HG02610 (cell line): ENCODE data around the gene SH2D5.
"Not testable (repeated sequence)": the region's sequence is repeated elsewhere in the genome, so short reads cannot be mapped to it uniquely, and the experiment has no call there.

Experiments used
- ATAC-seq: cut with Tn5 transposase; IDR thresholded peaks from one replicate; pipeline ENCODE4 v1.9.1; 2021; ENCODE audit warnings: mild to moderate bottlenecking, moderate library complexity; ENCODE audit not compliant: unreplicated experiment

The SH2D5 gene

DNA sequence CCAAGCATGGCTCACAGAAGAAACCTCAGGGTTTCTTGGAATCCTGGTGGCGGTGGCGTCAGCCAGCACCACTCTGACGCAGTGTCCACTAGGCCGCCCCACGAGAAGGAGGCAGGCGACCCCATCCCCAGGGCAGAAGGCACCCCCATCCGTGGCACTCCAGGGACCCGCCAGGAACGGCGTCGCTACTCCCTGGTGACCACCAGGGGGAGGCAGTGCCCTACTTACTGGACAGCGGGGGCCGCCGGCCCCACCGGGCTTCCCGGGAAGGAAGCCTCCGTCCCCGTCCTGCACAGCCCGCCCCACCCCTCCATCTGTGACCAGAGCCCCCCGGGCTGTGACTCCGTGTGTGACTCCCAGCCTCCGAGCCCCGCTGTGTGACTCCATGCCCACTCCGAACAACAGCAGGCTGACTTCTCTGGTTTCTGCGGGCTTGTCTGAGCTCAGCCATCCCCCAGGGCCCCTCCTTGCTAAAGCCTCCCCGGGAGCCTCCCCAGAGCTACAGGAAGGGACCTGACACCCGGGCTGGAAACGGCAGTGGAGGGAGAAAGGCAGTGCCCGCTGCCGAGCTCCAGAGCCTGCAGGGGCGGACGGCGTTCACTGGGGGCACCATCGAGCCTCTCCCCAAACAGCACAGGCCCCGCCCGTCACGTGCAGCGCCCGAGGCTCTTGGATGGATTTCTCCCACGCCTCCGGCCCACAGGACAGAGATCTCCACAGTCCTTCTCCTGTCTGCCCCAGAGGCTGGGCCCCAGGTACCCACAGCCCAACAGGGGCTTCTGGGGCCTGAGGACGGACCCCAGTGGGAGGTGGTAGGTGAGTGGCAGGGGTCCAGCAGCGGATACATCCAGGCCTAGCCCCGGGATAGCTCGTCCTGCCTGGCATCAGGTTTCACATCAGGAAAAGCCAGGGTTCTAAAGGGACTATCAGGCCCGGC lies 35.8 kb downstream of the SH2D5 start:
- peak; percentile 69 for ATAC-seq

DNA sequence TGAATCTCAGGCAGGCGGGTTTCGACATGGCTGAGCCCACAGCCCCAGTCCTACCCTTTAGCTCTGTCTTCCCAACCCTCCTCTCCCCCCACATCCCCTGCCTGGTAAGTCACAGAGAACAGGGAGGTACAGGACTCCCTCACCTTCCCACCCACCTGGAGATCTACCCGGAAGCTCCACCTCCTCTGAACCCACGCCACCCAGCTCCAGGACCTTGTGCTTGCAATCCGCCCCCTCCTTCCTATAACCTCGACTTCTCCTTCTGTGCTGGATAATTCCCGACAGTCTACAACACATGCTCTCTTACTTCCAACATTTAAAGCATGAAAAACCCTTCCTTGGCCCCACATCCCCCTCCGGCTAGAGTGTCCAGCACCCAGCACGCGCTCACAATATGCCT lies 37.0 kb downstream of the SH2D5 start:
- no peak for ATAC-seq

DNA sequence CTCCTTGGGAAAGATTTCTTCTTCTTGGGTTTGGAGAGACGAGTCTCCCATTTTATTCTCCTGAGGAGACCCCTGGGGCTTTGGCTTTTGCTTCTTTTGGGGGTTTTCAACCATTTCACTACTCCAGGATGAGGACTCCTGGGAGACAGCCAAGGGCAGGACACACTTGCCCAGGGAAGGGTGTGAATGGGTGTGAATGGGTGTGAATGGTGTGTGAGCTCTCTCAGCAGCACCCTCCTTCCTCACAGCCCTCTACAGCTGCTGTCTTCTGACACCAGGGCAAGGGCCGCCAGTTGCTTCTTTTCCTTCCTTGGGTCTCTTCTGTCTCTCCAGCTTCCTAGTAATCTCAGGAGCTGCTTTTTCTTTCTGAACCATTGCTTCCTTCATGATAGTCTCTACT lies 38.9 kb downstream of the SH2D5 start:
- ATAC-seq = no peak

DNA sequence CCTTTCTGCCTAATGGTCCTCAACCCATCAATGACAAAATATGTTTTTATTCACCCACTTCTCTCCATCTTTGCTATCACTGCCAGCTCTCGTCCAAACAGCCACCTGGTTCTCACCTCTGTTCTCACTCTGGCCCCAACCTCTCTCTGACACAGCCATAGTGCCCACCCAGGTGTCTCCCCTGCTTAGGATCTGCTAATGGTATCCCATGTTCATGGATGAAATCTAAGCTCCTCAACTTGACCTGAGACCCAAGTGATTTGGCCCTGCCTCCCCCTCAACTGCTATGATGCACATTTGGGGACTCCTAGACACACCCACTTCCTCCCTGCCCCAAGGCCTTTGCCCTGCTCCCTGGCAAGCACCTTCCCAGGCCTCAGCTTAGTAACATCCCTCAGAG lies 40.6 kb downstream of the SH2D5 start:
- no peak for ATAC-seq

DNA sequence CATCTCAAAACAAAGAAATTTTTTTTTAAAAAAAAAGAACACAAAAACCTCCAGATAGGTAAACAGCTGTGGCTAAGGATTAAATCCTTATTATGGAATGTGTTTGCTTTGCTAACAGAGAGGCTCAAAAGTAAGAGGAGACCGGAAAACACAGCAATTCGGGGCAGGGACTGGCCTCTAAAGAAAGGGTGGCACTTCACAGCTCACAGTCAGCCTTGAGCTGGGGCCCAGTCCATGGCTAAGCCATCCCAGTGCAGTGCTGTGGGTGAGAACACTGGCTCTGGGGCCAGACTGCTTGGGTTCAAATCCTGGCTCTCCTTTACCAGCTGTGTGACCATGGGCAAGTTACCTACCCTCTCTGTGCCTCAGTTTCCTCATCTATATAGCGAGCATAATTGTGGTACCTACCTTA lies 42.9 kb downstream of the SH2D5 start:
- ATAC-seq = no peak

DNA sequence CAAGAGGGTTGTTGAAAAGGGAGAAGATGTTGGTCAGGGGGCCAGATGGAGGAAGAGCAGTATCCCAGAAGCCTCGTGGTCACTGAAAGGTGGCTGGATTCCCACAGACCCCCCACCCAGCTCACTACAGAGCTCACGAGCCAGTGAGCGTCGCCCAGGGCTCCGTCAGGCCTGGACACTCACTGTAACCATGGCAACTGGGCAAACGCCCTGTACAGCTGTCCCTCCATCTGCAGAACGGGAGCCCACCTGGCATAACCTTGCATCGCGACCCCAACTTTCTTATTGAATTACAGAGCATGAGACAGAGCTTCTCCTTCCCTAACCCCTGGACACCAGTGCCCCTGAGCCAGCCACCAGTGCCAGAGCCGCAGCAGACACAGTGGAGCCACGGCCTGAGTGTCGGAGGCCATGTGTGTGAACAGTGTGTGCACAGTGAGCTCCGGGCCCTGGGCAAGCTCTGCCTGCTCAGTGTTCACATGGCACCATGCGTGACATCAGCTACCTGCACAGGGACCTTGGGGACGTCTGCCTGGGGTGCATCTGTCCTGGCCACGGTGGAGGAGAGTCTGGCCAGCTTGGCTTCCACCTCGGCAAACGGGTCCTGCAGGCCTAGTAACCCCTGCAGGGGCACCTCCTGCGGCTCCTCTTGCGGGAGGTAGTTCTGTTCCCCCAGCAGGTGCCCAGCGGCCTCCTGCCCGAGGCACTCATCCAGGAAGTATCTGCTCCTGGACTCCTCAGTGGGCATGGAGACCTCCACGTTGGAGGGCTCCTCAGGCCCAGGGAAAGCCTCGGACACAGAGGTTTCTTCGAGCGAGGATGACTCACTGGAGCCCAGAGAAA lies 45.4 kb downstream of the SH2D5 start:
- no peak for ATAC-seq

DNA sequence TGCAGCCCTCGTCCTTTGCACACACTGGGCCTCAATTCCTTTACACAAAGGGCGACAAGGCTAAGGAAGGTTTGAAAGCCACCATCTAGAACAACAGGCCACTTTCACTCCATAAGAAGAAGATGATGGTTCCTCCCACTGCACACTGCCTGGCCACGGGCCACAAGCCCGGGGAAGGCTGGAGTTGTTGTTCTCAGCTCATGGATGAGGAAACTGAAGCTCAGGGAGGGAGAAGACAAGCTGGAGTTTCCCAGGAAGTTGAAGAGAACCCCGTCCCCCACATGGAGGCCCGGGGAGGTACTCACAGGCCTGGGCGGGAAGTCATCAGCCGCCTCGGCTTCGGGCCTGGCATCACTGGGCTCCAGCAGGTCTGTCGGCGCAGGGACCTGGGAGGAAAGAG lies 46.8 kb downstream of the SH2D5 start:
- no peak for ATAC-seq

DNA sequence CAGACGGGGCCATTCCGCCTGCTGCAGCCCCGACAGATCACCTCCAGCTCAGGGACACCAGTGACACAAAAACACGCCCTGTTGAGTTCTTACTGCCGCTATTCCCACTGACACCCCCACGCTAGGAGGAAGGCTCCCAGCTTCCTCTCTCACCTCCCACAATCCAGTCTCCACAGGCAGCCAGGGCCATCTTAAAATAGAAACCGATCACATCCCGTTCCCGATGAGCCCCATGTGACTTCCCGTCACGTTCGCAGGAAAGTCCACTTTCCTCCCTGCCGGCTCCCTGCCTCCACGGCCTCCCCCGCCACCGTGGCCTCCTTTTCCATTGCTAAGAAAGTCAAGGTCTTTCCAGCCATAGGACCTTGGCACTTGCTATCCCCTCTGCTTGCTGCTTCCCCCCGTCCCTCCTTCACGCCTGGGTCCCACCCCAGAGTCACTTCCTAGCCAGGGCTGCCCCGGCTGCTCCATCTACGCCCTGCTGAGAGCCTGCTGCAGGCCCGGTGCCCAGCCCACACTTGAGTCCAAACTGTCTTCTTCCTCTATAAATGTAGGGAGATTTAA lies 47.3 kb downstream of the SH2D5 start:
- ATAC-seq = no peak

DNA sequence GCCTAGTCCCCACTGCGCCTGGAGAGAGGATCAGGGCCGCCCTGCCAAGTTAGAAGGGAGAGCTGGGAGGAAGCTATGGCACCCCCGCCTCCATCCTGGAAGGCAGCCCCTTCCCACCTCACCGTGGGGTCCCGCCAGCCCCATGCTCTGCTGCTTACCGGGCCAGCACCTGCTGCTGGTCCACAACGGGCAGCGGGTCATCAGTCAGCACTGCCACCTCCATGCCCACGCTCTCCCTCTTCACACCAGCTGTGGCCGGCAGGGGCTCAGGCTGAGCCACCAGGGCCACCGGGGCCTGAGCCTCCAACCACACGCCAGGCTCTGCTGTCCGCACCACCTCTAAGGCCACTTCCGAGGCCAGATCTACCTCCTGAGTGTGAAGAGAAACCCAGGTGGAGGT lies 47.9 kb downstream of the SH2D5 start:
- ATAC-seq = no peak

DNA sequence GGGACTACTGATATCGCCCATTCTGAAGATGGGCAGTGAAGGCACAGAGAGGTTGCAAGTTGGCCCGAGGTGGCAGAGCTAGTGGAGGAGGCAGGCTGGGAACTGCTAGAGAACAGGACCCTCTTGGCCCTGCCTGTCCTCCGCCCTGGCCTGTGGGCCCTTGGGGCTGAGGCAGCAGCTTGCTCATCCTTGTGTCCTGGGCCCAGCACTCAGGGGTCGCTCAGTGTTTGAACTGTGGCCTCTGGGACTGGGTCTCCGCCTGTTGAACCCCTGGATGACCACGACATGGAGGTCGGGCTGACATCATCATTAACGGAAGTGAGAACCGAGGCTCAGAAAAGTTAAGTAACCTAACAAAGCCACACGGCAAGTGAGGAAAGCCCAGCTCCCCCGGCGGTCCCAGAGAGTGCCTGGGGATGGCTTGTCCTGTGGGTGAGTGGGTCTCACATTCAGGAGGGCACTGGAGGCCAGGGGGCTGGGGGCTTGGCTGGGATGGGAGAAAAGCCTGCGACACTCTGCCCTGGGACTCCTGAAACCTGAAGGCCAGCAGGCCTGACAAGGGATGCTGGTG lies 48.4 kb downstream of the SH2D5 start:
- no peak for ATAC-seq

DNA sequence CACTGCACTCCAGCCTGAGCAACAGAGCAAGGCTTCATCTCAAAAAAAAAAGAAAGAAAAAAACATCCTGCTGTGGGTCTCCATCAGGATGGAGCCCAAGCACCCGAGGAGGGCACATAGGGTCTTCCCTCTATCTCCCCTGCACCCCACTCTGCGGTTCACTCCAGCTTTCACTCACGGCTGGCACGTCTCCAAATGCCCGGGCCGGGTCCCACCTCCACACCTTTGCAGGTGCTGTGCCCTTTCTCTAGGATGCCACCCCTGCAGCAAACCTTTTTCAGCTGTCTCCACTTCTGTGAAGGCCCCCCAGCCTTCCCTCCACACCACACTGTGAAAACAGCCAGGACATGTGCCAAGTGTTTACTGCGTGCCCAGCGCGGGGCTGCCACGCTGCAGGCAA lies 48.9 kb downstream of the SH2D5 start:
- no peak for ATAC-seq

DNA sequence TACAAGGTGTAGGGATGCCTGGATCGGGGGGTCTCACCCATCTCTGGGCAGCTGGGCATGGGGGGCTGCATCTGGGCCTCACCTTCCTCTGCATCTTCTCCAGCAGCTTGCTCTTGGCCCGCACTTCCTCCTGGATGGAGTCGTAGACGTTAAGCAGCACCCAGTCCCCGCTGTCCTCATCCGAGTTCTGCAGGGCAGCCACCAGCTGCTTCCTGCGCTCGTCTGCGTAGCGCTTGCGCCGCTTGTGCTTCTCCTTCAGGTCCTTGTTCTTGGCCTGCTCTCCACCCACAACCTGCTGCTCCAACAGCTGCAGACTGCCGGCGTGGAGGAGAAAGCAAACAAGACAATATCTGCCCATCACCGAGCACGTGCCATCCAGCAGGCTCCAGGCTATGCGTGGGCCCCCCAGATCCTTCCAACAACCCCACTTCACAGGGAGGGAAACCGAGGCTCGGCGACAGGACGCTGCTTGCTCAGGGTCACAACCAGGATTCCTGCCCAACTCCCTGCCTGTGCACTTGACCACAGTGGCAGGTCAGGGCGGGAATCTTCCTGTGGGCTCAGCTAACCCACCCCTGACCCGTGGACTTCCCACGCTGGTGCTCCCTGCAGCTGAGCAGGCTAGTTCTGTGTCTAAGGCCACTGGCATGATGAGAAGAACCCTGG lies 49.8 kb downstream of the SH2D5 start:
- no peak for ATAC-seq

DNA sequence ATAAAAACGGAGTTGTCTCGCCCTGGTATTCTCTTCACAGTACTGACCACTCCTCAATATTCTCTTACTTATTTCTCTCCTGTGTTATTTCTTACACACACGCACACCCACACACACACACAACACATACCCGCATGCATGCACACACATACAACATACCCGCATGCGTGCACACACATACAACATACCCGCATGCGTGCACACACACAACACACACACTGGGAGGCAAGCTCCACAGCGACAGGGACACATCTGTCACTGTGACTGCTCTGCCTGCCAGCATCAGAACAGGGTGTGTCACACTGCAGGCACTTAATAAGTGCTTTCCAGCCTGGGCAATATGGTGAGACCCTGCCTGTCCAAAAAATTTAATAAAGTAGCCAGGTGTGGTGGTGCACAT lies 50.5 kb downstream of the SH2D5 start:
- ATAC-seq = no peak

DNA sequence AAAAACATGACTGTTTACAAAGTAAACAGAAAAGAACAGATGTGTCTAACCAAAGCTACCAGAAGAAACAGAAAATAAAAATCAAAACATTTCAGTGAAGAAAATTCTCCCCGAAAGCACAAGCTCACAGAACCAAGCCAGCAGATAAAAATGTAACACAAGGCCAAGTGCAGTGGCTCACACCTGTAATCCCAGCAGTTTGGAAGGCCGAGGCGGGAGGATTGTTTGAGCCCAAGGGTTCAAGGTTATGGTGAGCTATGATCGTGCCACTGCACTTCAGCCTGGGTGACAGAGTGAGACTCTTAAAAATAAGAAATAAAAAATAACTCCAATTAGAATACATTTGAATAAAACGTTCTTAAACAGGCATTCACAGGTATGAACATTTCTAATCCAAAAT lies 52.2 kb downstream of the SH2D5 start:
- no peak for ATAC-seq

DNA sequence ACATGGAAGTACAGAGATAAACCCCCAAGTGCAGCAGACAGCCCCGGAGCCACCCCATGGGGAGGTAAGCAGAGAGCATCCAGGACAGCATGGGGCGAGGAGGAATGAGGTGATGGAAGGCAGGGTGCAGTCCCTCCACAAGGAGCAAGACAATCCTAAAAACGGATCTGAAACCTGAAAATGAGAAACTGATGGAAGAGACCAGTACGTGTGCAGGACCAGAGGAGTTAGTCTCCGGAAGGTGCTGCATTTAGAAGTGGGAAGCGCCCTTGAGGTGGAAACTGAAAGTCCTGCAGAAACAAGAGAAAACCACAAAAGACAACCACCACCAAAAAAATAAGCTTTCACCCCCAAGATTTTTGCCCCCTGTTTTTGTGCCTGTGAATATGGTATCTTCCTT lies 53.9 kb downstream of the SH2D5 start:
- ATAC-seq = no peak

DNA sequence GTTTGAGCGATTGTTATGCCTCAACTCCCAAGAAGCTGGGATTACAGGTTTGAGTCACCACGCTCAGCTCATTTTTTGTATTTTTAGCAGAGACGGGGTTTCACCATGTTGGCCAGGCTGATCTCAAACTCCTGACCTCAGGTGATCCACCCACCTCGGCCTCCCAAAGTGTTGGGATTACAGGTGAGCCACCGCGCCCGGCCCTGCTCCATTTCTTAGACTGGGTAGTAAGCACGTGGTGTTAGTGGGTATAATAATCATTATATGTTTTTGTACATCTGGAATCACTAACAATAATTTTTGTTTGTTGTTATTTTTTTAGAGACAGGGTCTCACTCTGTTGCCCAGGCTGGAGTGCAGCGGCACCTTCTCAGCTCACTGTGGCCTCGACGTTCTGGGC lies 58.9 kb downstream of the SH2D5 start:
- not testable (repeated sequence) for ATAC-seq

DNA sequence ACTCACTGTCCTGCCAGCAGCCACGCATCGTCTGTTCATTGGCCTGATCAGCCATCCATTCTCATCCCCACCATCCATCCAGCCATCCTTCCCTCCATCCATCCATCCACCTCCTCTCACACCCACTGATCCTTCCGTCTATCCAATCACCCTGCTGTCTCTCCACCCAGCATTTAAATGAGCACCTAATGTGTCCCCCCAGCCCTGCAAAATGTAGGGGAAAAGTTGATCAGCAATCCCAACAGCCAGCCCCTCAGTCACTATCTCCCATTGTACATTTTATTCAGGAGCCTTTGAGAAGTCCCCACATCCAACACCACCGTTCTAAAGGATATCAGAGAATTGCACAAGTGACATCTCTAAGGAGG lies 60.3 kb downstream of the SH2D5 start:
- ATAC-seq = no peak

DNA sequence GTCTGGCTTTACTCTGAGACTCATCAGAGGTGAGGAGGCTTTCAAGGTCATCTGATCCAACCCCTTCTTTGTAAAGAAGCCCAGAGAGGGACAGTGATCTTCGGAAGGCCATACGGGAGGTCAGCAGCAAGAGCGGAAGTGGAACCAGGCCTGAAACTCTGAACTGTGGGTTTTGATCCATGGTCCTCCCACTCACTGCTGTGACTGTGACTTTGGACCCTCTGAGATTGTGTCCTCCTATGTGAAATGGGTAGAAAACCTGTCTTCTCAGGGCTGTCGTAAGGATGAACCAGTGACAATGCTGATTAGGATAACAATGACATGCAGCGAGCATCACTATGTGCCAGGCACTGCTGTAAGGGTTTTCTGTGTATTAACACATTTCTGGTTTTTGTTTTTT lies 61.6 kb downstream of the SH2D5 start:
- ATAC-seq = no peak
